HL-60/S4 treated with phorbol 12-myristate 13-acetate at 8.2 ng/mL for 4 days and 3 days (cell line): ENCODE measurements around the gene LGALS7B.
"Not testable (repeated sequence)": the region's sequence is repeated elsewhere in the genome, so short reads cannot be mapped to it uniquely, and the experiment has no call there.

Source experiments
- in situ Hi-C: fragments of 300-500 bp; cut with MboI; formaldehyde crosslinking; loops from 2 replicates; pipeline ENCODE4 v1.15.0; 2022; ENCODE audit warnings: low sequenced_read_pairs

Gene LGALS7B

GRCh38 chr19:38788478-38789243, at the start of gene LGALS7B:
TSS of gene LGALS7B (plus strand) at chr19:38789200. CDS start at chr19:38789227, 27 bp downstream.
- in situ Hi-C loops: no loop called here

DNA sequence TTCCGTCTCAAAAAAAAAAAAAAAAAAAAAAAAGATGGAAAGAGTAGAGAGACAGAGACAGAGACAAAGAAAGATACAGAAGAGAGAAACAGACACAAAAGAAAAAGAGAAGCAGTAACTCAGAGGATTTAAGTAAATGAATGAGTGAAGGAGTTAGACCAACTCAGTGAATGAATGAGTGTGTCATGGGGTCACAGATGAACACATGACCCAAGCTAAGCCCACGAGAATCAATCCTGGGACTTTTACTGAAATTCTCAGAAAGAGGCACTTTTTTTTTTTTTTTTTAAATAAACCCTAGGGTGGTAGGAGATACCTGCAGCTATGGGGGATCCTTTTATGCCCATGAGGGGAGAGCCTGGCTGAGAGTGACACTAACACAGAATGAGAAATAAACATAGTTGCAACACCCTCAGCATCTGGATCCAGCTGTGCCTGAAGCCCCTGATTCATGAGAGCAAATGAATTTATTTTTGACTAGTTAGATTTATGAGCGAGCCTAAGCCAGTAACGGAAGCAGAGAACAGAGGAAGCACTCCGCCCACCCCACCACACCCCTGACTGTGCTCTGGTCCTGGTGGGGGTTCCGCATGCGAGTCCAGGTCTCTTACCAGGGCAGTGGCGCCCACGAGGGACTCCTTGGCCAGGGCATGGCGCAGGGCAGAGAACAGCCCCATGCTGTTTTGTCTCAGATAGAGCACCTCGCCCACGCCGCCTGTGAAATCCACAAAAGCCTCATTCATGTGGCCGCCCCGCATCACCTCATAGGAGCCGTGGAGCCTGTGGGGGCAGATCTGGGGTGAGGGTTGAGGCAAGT, 49.4 kb upstream of the LGALS7B start:
- in situ Hi-C loops: no loop called here

DNA sequence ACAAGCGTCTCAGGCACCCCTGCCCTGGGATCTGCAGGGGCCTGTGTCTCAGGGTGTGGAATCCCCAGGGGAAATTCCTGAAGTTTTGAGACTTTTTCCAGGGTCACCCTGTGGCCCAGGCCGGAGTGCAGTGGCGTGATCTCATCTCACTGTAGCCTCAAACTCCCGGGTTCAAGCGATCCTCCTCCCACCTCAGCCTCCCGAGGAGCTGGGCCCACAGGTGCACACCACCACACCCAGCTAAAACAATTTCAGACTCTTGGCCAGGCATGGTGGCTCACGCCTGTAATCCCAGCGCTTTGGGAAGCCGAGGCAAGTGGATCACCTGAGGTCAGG, 48.8 kb upstream of the LGALS7B start:
- in situ Hi-C loops: no loop called here

DNA sequence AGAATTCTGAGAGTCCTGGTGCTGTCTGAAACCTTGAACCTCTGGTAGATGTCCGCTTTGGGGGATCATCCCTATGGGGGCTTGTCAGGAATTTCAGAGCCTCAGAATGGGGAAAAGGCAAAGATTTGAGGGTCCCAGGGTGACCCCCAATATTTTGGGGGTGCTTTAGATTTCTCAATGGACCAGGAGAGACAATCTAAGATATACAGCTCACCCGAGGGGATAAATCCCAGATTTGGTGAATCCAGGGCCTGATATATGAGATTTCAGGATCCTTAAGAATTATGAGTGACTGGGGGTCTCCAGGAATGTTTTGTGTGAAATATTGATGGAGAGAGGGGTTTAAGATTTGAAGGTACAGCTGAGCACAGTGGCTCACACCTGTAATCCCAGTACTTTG, 48.1 kb upstream of the LGALS7B start:
- in situ Hi-C loops: no loop called here

DNA sequence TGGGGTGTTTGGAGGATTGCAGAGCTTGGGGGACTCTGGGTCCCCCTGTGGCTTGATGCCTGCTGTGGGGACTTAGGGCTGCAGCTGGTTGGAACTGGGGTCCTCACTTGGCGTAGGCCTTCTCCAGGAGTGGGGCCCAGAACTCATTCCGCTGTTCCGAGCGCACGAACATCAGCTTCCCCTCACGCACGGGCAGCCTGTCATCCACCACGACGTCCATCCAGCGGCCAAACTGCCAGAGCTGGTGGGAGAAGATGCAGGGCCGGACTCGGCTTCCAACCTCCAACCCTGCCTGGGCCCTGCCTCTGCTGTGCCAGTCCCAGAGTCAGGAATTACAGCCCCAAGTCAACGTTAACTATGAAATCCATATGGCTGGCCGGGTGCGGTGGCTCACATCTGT, 47.3 kb upstream of the LGALS7B start:
- in situ Hi-C loops: no loop called here

DNA sequence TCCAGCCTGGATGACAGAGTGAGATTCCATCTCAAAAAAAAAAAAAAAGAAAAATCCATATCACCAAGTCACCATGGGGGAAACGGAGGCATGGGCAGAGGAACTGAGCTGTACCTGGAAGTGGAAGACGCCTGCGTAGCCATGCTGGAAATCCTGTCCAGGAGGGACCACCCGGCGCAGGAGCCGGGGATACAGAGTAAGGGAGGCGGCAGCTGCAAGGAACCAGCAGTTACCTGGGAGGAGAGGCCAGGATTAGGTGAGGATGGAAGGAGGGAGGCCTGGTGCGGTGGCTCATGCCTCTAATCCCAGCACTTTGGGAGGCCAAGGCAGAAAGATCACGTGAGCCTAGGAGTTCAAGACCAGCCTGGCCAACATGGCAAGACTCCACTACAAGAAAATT, 46.7 kb upstream of the LGALS7B start:
- in situ Hi-C loops: no loop called here

- in situ Hi-C loops: no loop called here
These were observed 46.1 kb upstream of the LGALS7B start for GRCh38 chr19:38742906-38743305.

DNA sequence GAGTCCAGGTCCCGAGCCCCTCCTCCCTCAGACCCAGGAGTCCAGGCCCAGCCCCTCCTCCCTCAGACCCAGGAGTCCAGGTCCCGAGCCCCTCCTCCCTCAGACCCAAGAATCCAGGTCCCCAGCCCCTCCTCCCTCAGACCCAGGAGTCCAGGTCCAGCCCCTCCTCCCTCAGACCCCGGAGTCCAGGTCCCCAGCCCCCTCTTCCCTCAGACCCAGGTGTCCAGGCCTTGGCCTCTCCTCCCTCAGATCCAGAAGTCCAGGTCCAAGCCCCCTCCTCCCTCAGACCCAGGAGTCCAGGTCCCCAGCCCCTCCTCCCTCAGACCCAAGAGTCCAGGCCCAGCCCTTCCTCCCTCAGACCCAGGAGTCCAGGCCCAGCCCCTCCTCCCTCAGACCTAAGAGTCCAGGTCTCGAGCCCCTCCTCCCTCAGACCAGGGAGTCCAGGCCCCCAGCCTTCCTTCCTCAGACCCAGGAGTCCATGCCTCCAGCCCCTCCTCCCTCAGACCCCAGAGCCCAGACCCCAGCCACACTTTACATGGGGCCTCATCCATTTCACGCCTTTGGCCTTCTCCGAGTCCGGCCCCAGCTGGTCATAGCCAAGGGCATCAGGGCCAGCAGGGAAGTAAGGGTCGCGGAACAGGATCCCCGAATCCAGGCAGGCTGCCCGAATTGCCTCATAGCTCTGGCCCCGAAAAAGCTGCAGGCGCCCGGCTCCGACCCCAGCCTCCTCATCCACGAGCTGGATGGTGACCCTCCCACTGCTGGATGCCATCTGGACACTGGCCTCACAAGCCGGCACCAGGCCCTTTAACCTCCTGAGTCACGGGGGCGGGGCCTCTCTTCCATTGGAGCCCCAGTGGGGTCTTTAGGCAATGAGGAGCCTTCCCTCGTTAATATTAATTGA, 45.4 kb upstream of the LGALS7B start:
- in situ Hi-C loops: no loop called here

GRCh38 chr19:38744298-38744681, 44.7 kb upstream of the LGALS7B start, which contains the start of gene CAPN12:
TSS of gene CAPN12 (minus strand) at chr19:38744474. CDS start at chr19:38744165, 309 bp downstream.
- in situ Hi-C loops: no loop called here

GRCh38 chr19:38744874-38745273, 44.1 kb upstream of the LGALS7B start:
- in situ Hi-C loops: no loop called here

DNA sequence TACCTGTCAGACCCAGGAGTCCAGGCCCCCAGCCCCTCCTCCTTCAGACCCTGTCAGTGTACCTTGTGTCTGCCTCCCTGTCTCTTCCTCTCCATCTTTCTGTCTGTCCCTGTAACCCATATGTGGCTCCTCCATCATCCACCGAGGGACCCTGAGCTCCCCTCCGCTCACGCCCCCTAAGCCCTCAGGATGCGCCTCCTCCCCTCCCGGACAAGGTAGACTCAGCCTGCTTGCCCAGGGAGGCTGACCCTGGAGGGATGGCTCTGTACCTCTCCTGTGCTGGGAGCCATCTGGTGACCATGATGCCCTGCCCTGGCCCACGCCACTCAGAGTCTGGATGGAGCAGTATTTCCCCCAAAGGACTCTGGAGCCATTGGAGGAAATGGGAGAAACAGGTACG, 43.7 kb upstream of the LGALS7B start:
- in situ Hi-C loops: no loop called here

- in situ Hi-C loops: not testable (repeated sequence)
These were observed 35.2 kb upstream of the LGALS7B start for GRCh38 chr19:38753783-38754182.

DNA sequence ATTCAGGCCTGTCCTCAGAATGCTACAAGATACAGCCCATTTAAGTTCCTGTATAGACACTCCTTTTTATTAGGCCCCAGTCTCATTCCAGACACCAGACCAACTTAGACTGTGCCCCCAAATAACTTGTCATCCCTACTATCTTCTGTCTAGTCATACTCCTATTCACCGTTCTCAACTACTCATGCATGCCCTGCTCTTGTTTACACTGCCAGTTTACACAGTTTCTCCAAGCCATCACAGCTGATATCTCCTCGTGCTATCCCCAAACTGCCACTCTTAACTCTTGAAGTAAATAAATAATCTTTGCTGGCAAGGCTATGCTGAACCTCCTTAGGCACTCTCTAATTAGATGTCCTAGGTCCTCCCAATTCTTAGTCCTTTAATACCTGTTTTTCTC, 34.8 kb upstream of the LGALS7B start:
- in situ Hi-C loops: not testable (repeated sequence)

DNA sequence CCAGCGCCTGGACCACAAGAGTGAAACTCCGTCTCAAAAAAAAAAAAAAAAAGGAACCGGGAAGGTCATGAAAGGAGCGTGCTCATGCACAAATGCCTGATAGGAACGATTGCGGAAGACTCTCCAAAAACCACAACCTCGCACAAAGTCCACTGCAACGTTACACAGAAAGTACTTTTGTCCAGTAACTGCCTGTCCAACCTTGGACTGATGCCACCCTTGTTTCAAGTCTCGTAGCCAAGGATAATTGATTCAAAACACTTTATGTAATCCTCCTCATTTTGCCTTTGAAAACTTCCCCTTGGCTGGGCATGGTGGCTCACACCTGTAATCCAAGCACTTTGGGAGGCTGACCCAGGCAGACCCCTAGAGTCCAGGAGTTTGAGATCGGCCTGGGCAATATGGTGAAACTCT, 29.4 kb upstream of the LGALS7B start:
- in situ Hi-C loops: no loop called here

- in situ Hi-C loops: not testable (repeated sequence)
These were observed 28.0 kb upstream of the LGALS7B start for GRCh38 chr19:38760805-38761517.

- in situ Hi-C loops: not testable (repeated sequence)
These were observed 27.1 kb upstream of the LGALS7B start for GRCh38 chr19:38761884-38762389.

GRCh38 chr19:38763795-38764220, 25.2 kb upstream of the LGALS7B start:
- in situ Hi-C loops: no loop called here

DNA sequence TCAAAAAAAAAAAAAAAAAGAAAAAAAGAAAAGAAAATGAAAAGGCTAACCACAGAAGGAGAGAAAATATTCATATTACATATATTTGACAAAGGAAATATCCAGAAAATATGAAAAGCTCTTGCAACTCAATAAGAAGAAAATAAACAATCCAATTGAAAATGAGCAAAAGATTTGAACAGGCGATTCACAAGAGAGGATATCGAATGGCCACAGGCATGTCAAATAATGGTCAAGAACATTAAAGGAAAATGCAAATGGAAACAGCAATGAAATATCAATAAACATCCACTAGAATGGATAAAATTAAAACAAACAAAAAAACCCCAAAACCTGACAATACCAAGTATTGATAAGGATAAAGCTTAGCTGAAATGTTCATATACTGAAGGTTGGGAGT, 23.8 kb upstream of the LGALS7B start:
- in situ Hi-C loops: no loop called here

- in situ Hi-C loops: no loop called here
These were observed 22.5 kb upstream of the LGALS7B start for GRCh38 chr19:38766276-38767047.
